ENCODE measurements around the gene HIVEP3. TPM values are rescaled to one million over a fixed set of nuclear protein-coding genes. Genes with fewer than 3 reads are reported as not detected.

HIVEP3 gene
- total and polyA plus RNA-seq, 4 donors: 7.0 to 14.7 (median 8.8) TPM

GRCh38 chr1:41663671-41664400, 254.9 kb downstream of the HIVEP3 start:
- WGBS, 2 donors: 77 to 80% methylated on average over 5 of the region's 5 CpGs

GRCh38 chr1:41662765-41663437, 255.8 kb downstream of the HIVEP3 start:
- no peaks in the 10 kb centered on the region for H3K9me3 ChIP-seq (ENCODE audit: control insufficient read depth in 4 of 4, insufficient read depth in 3 of 4, low read length in 3 of 4)
- no peak overlapping the region for H3K4me3 ChIP-seq
- ATAC-seq (ENCODE audit: insufficient read depth, low FRiP score): peak; percentile 58
- no peak overlapping the region for H3K9ac ChIP-seq (ENCODE audit: insufficient read depth in 1 of 2, low read length in 2 of 2)
- H3K36me3 ChIP-seq (ENCODE audit: control insufficient read depth in 4 of 4, insufficient read depth in 4 of 4, low read length in 4 of 4): no peaks in the 10 kb centered on the region
- peaks cover 0 to 30% (median 8%) of the 10 kb centered on the region in 3 donors for H3K27me3 ChIP-seq (ENCODE audit: control insufficient read depth in 3 of 3, insufficient read depth in 3 of 3, low read length in 2 of 3)
- TF ChIP-seq, protein P1, sequence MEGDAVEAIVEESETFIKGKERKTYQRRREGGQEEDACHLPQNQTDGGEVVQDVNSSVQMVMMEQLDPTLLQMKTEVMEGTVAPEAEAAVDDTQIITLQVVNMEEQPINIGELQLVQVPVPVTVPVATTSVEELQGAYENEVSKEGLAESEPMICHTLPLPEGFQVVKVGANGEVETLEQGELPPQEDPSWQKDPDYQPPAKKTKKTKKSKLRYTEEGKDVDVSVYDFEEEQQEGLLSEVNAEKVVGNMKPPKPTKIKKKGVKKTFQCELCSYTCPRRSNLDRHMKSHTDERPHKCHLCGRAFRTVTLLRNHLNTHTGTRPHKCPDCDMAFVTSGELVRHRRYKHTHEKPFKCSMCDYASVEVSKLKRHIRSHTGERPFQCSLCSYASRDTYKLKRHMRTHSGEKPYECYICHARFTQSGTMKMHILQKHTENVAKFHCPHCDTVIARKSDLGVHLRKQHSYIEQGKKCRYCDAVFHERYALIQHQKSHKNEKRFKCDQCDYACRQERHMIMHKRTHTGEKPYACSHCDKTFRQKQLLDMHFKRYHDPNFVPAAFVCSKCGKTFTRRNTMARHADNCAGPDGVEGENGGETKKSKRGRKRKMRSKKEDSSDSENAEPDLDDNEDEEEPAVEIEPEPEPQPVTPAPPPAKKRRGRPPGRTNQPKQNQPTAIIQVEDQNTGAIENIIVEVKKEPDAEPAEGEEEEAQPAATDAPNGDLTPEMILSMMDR (IDR thresholded peaks at IDR 0.05; ENCODE audit: control extremely low read depth, extremely low read depth): no peak
- peak; percentile 26 to 48 (median 47) for DNase-seq
- WGBS, 2 donors: 17 to 18% methylated on average over 22 to 27 of the region's 27 CpGs
- peaks cover 0 to 14% (median 7%) of the 10 kb centered on the region in 5 donors for H3K4me1 ChIP-seq (ENCODE audit: control insufficient read depth in 5 of 5, insufficient read depth in 5 of 5, low read length in 5 of 5)
- H3K27ac ChIP-seq (ENCODE audit: low read depth in 1 of 2, low read length in 1 of 2): peak overlapping the region; percentile 79 to 96

More at GRCh38 chr1:41663671-41664400, 254.9 kb downstream of the HIVEP3 start:
- H3K27me3 ChIP-seq (ENCODE audit: control insufficient read depth in 3 of 3, insufficient read depth in 3 of 3, low read length in 2 of 3): peaks cover 0 to 26% (median 8%) of the 10 kb centered on the region in 3 donors
- H3K4me3 ChIP-seq: no peak overlapping the region
- no peak overlapping the region for H3K9ac ChIP-seq (ENCODE audit: insufficient read depth in 1 of 2, low read length in 2 of 2)
- no peaks in the 10 kb centered on the region for H3K36me3 ChIP-seq (ENCODE audit: control insufficient read depth in 4 of 4, insufficient read depth in 4 of 4, low read length in 4 of 4)
- TF ChIP-seq, protein P1 (IDR thresholded peaks at IDR 0.05; ENCODE audit: control extremely low read depth, extremely low read depth): no peak
- DNase-seq (peak in 2 of 3 donors; percentile 21 to 23), ATAC-seq (ENCODE audit: insufficient read depth, low FRiP score) (no peak)
- peak overlapping the region in 1 of 2 donors; percentile 48 for H3K27ac ChIP-seq (ENCODE audit: low read depth in 1 of 2, low read length in 1 of 2)
- peaks cover 0 to 12% (median 7%) of the 10 kb centered on the region in 5 donors for H3K4me1 ChIP-seq (ENCODE audit: control insufficient read depth in 5 of 5, insufficient read depth in 5 of 5, low read length in 5 of 5)
- no peaks in the 10 kb centered on the region for H3K9me3 ChIP-seq (ENCODE audit: control insufficient read depth in 4 of 4, insufficient read depth in 3 of 4, low read length in 3 of 4)

DNA sequence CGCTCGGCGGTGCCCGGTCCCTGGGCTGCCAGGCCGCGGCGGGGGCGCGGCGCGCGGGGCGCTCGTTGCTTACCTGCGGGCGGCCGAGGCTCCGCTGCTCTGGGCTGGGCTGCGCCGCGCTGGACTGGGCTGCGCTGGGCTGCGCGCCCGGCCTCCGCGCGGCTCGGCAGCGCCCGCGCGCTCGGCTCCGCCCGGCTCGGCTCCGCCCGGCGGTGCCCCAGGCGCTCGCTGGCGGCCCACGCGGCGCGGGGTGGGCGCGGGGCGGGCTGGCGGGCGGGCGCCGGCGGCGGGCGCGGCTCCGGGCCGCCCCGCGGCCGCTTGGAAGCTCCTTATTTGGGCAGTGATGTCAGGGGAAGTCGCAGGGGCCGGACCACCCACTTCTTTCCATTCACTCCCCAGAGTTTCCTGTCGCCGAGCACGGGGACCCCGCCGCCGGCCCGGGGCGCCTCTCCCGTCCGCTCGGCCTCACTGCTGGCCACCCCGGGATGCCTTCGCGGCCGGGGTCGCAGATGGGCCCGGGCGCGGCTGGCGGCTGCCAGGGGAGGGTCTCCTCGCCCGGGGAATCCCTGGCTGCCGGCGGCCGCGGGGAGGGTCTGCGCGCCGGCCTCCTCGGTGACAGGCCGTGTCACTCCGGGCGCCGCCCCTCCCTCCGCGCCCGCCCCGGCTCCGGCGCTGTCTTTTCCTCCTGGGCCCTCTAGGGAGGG, 256.5 kb downstream of the HIVEP3 start:
- peaks cover 0 to 30% (median 8%) of the 10 kb centered on the region in 3 donors for H3K27me3 ChIP-seq (ENCODE audit: control insufficient read depth in 3 of 3, insufficient read depth in 3 of 3, low read length in 2 of 3)
- no peaks in the 10 kb centered on the region for H3K36me3 ChIP-seq (ENCODE audit: control insufficient read depth in 4 of 4, insufficient read depth in 4 of 4, low read length in 4 of 4)
- peak overlapping the region in 1 of 2 donors; percentile 21 for H3K9ac ChIP-seq (ENCODE audit: insufficient read depth in 1 of 2, low read length in 2 of 2)
- peak overlapping the region; percentile 79 to 96 for H3K27ac ChIP-seq (ENCODE audit: low read depth in 1 of 2, low read length in 1 of 2)
- TF ChIP-seq, protein P1 (IDR thresholded peaks at IDR 0.05; ENCODE audit: control extremely low read depth, extremely low read depth): no peak
- H3K4me3 ChIP-seq: peak overlapping the region; percentile 44
- ATAC-seq (ENCODE audit: insufficient read depth, low FRiP score): peak; percentile 81
- 1% methylated on average over 81 to 105 of the region's 105 CpGs for WGBS, 2 donors
- no peaks in the 10 kb centered on the region for H3K9me3 ChIP-seq (ENCODE audit: control insufficient read depth in 4 of 4, insufficient read depth in 3 of 4, low read length in 3 of 4)
- DNase-seq: peak; percentile 83 to 85 (median 83)
- peaks cover 0 to 14% (median 7%) of the 10 kb centered on the region in 5 donors for H3K4me1 ChIP-seq (ENCODE audit: control insufficient read depth in 5 of 5, insufficient read depth in 5 of 5, low read length in 5 of 5)
